ENCODE data around the gene CSAG3. TPM values are rescaled to one million over a fixed set of nuclear protein-coding genes. Genes with fewer than 3 reads are reported as not detected.
A peak's percentile ranks its signal among the peaks of the same experiment; 100 is the strongest.
"Not testable (repeated sequence)": the region's sequence is repeated elsewhere in the genome, so short reads cannot be mapped to it uniquely, and the experiment has no call there.

Gene CSAG3
- total RNA-seq, 1 experiment from 2014 or later, result 0.26 TPM

GRCh38 chrX:152766562-152766961, 7.5 kb downstream of the CSAG3 start:
- CTCF ChIA-PET; H3K27me3 ChIP-seq (ENCODE audit: control insufficient read depth, insufficient read depth, low read length); DNase-seq (ENCODE audit: low read depth, low spot score); ATAC-seq; H3K4me1 ChIP-seq (ENCODE audit: control insufficient read depth, insufficient read depth, low read length); H3K9me3 ChIP-seq (ENCODE audit: control insufficient read depth, insufficient read depth, low read depth, low read length); in situ Hi-C loops (cut with HindIII; ENCODE audit: low pct_unique_long_range_greater_than_20kb, low sequenced_read_pairs); intact Hi-C loops (cut with micrococcal nuclease; ENCODE audit: unreplicated experiment); H3K4me3 ChIP-seq (ENCODE audit: low read depth in 2 of 2, low read length in 2 of 2); BruUV-seq (replicated peaks); H3K36me3 ChIP-seq (ENCODE audit: control insufficient read depth, insufficient read depth, low read length); POLR2A ChIA-PET; H3K27ac ChIP-seq (ENCODE audit: low read length): not testable (repeated sequence)

- H3K4me1 ChIP-seq (ENCODE audit: control insufficient read depth, insufficient read depth, low read length); H3K27ac ChIP-seq (ENCODE audit: low read length); in situ Hi-C loops (cut with HindIII; ENCODE audit: low pct_unique_long_range_greater_than_20kb, low sequenced_read_pairs); H3K9me3 ChIP-seq (ENCODE audit: control insufficient read depth, insufficient read depth, low read depth, low read length); H3K36me3 ChIP-seq (ENCODE audit: control insufficient read depth, insufficient read depth, low read length); intact Hi-C loops (cut with micrococcal nuclease; ENCODE audit: unreplicated experiment); CTCF ChIA-PET; POLR2A ChIA-PET; H3K27me3 ChIP-seq (ENCODE audit: control insufficient read depth, insufficient read depth, low read length); ATAC-seq; DNase-seq (ENCODE audit: low read depth, low spot score); BruUV-seq (replicated peaks); H3K4me3 ChIP-seq (ENCODE audit: low read depth in 2 of 2, low read length in 2 of 2): not testable (repeated sequence)
These were observed 10.7 kb downstream of the CSAG3 start, which contains the start of gene MAGEA6 for GRCh38 chrX:152769549-152770289. Gene MAGEA6 (minus strand): TSS chrX:152769689. CDS start chrX:152767650, 2,039 bp downstream.

- BruUV-seq (replicated peaks); in situ Hi-C loops (cut with HindIII; ENCODE audit: low pct_unique_long_range_greater_than_20kb, low sequenced_read_pairs); H3K27ac ChIP-seq (ENCODE audit: low read length); intact Hi-C loops (cut with micrococcal nuclease; ENCODE audit: unreplicated experiment); H3K9me3 ChIP-seq (ENCODE audit: control insufficient read depth, insufficient read depth, low read depth, low read length); DNase-seq (ENCODE audit: low read depth, low spot score); CTCF ChIA-PET; H3K4me3 ChIP-seq (ENCODE audit: low read depth in 2 of 2, low read length in 2 of 2); H3K4me1 ChIP-seq (ENCODE audit: control insufficient read depth, insufficient read depth, low read length); POLR2A ChIA-PET; H3K36me3 ChIP-seq (ENCODE audit: control insufficient read depth, insufficient read depth, low read length); H3K27me3 ChIP-seq (ENCODE audit: control insufficient read depth, insufficient read depth, low read length): not testable (repeated sequence)
- ATAC-seq, result peak; percentile 72
These were observed 28.0 kb downstream of the CSAG3 start for GRCh38 chrX:152787062-152787461.

GRCh38 chrX:152798945-152799344, 39.9 kb downstream of the CSAG3 start:
- H3K27me3 ChIP-seq (ENCODE audit: control insufficient read depth, insufficient read depth, low read length), result no peaks in the 10 kb centered on the region
- in situ Hi-C loops (cut with HindIII; ENCODE audit: low pct_unique_long_range_greater_than_20kb, low sequenced_read_pairs) (no loop called here), intact Hi-C loops (cut with micrococcal nuclease; ENCODE audit: unreplicated experiment) (no loop called here)
- no peaks in the 10 kb centered on the region for H3K9me3 ChIP-seq (ENCODE audit: control insufficient read depth, insufficient read depth, low read depth, low read length)
- no peak for TF ChIP-seq CTCF (IDR thresholded peaks at IDR 0.05)
- TF ChIP-seq SIN3A (IDR thresholded peaks at IDR 0.05; ENCODE audit: borderline replicate concordance, insufficient read depth, low read depth, low read length), result no peak
- TF ChIP-seq REST (IDR thresholded peaks at IDR 0.05; ENCODE audit: insufficient read depth in 1 of 2, low read depth in 2 of 2, low read length in 1 of 2), result no peak
- no peak for TF ChIP-seq TCF7L2 (IDR thresholded peaks at IDR 0.05; ENCODE audit: low read depth, low read length)
- no peak for TF ChIP-seq POLR2AphosphoS5 (IDR thresholded peaks at IDR 0.05; ENCODE audit: low read depth, low read length)
- DNase-seq (ENCODE audit: low read depth, low spot score) (no peak), ATAC-seq (no peak)
- H3K4me3 ChIP-seq (ENCODE audit: low read depth in 2 of 2, low read length in 2 of 2), result no peak overlapping the region
- H3K36me3 ChIP-seq (ENCODE audit: control insufficient read depth, insufficient read depth, low read length), result no peaks in the 10 kb centered on the region
- H3K4me1 ChIP-seq (ENCODE audit: control insufficient read depth, insufficient read depth, low read length), result no peaks in the 10 kb centered on the region
- POLR2A ChIA-PET, result interaction anchor here (0.5 kb wide), 1 partner anchor 1903 kb away, joined by 6 read pairs; no protein-coding TSS in a partner anchor
- CTCF ChIA-PET, result no interaction called here
- no peak overlapping the region for H3K27ac ChIP-seq (ENCODE audit: low read length)
- no TSS peak for BruUV-seq (replicated peaks)

Measured in Panc1 (cell line).